Islet of Langerhans (tissue), 1 donor: ENCODE measurements around the gene SULT2B1.
"Not testable (repeated sequence)": the region's sequence is repeated elsewhere in the genome, so short reads cannot be mapped to it uniquely, and the experiment has no call there.

Source experiments
- FAIRE-seq: peaks from one replicate; lab custom pipeline; 2011; peaks lifted over from hg19 to GRCh38; lab: Jason Lieb, UNC

Gene SULT2B1

GRCh38 chr19:48558018-48558684 is 6.2 kb downstream of the SULT2B1 start:
- no peak for FAIRE-seq

GRCh38 chr19:48560095-48560530 is 8.1 kb downstream of the SULT2B1 start:
- no peak for FAIRE-seq

GRCh38 chr19:48561412-48561811 is 9.4 kb downstream of the SULT2B1 start:
- no peak for FAIRE-seq

GRCh38 chr19:48565090-48565489 is 13.1 kb downstream of the SULT2B1 start:
- FAIRE-seq, result no peak

GRCh38 chr19:48568345-48568886 is 16.4 kb downstream of the SULT2B1 start:
- FAIRE-seq, result no peak

GRCh38 chr19:48569814-48570213 is 17.8 kb downstream of the SULT2B1 start:
- FAIRE-seq, result no peak

GRCh38 chr19:48571378-48572162 is 19.6 kb downstream of the SULT2B1 start:
- no peak for FAIRE-seq

- no peak for FAIRE-seq
Measured at GRCh38 chr19:48573163-48573505, 21.2 kb downstream of the SULT2B1 start.

- no peak for FAIRE-seq
Measured at GRCh38 chr19:48575931-48576622, 24.1 kb downstream of the SULT2B1 start.

- not testable (repeated sequence) for FAIRE-seq
Measured at GRCh38 chr19:48577908-48578307, 25.9 kb downstream of the SULT2B1 start.

- no peak for FAIRE-seq
Measured at GRCh38 chr19:48578891-48579290, 26.9 kb downstream of the SULT2B1 start.

- FAIRE-seq, result no peak
Measured at GRCh38 chr19:48582168-48582567, 30.2 kb downstream of the SULT2B1 start.

- FAIRE-seq, result no peak
Measured at GRCh38 chr19:48587387-48587786, 35.4 kb downstream of the SULT2B1 start.

- no peak for FAIRE-seq
Measured at GRCh38 chr19:48588670-48589401, 36.9 kb downstream of the SULT2B1 start.

GRCh38 chr19:48591021-48591420 is 39.0 kb downstream of the SULT2B1 start:
- FAIRE-seq, result no peak

GRCh38 chr19:48595171-48595570 is 43.2 kb downstream of the SULT2B1 start:
- FAIRE-seq, result no peak

- no peak for FAIRE-seq
Measured at GRCh38 chr19:48595833-48596232, 43.9 kb downstream of the SULT2B1 start.

GRCh38 chr19:48596237-48596636 is 44.3 kb downstream of the SULT2B1 start:
- FAIRE-seq, result no peak

- FAIRE-seq, result no peak
Measured at GRCh38 chr19:48596679-48597465, 44.9 kb downstream of the SULT2B1 start.

GRCh38 chr19:48598996-48599700 is 47.2 kb downstream of the SULT2B1 start:
- FAIRE-seq, result no peak
